GM23338 (cell line): Measurements from ENCODE around the gene DNAJC4. TPM values are rescaled to one million over a fixed set of nuclear protein-coding genes. Genes with fewer than 3 reads are reported as not detected.

Experiments
- ATAC-seq: fragments of 200-7000 bp; cut with Tn5 transposase; 3 replicates; pipeline ENCODE4 v1.9.1; 2020
- DNase-seq: peaks from one replicate; pipeline ENCODE4 v3.0.0-alpha.2; 2015; ENCODE audit warnings: low spot score
- H2AFZ ChIP-seq: fragments of 200-600 bp; sonication (generic); 2 replicates; pipeline ENCODE4 v1.8.0; 2016; ENCODE audit warnings: antibody characterized with exemption, mild to moderate bottlenecking, moderate library complexity
- H3F3A ChIP-seq: fragments of 200-600 bp; sonication (generic); replicated peaks from 2 replicates; pipeline ENCODE4 v1.8.0; 2017; ENCODE audit warnings: antibody characterized with exemption, mixed run types, low read depth
- H3K27ac ChIP-seq: fragments of 200-600 bp; sonication (generic); 2 replicates; pipeline ENCODE4 v1.6.1; 2016; ENCODE audit warnings: low read depth
- H3K27me3 ChIP-seq: fragments of 200-600 bp; sonication (generic); 2 replicates; pipeline ENCODE4 v1.8.0; 2016; ENCODE audit warnings: mild to moderate bottlenecking, mixed run types, moderate library complexity; ENCODE audit not compliant: insufficient read depth
- H3K36me3 ChIP-seq: fragments of 200-600 bp; sonication (generic); 2 replicates; pipeline ENCODE4 v1.8.0; 2016; ENCODE audit warnings: mild to moderate bottlenecking; ENCODE audit not compliant: insufficient read depth
- H3K4me1 ChIP-seq: fragments of 200-600 bp; sonication (generic); 2 replicates; pipeline ENCODE4 v1.8.0; 2016; ENCODE audit warnings: mild to moderate bottlenecking, moderate library complexity; ENCODE audit not compliant: insufficient read depth
- H3K4me2 ChIP-seq: fragments of 200-600 bp; sonication (generic); 2 replicates; pipeline ENCODE4 v1.7.1; 2017; ENCODE audit warnings: mixed run types
- H3K4me3 ChIP-seq: fragments of 200-600 bp; sonication (generic); 2 replicates; pipeline ENCODE4 v1.6.1; 2016; ENCODE audit warnings: mixed run types
- H3K79me2 ChIP-seq: fragments of 200-600 bp; sonication (generic); replicated peaks from 2 replicates; pipeline ENCODE4 v1.8.0; 2017; ENCODE audit warnings: mild to moderate bottlenecking; ENCODE audit not compliant: insufficient read depth
- H3K9me2 ChIP-seq: fragments of 200-600 bp; sonication (generic); 2 replicates; pipeline ENCODE4 v1.8.0; 2017; ENCODE audit not compliant: insufficient read depth
- H4K20me1 ChIP-seq: fragments of 200-600 bp; sonication (generic); replicated peaks from 2 replicates; pipeline ENCODE4 v1.8.0; 2017; ENCODE audit warnings: mild to moderate bottlenecking; ENCODE audit not compliant: insufficient read depth
- H3K27ac Mint-ChIP-seq: 2 replicates; pipeline ENCODE4 v1.8.0; 2020; ENCODE audit warnings: inconsistent platforms, mild to moderate bottlenecking, moderate library complexity, mixed read lengths
- H3K27me3 Mint-ChIP-seq: 3 replicates; pipeline ENCODE4 v1.8.0; 2022; ENCODE audit warnings: low read depth, mild to moderate bottlenecking, moderate library complexity, mixed read lengths, inconsistent platforms; ENCODE audit not compliant: insufficient read depth, poor library complexity
- H3K36me3 Mint-ChIP-seq: 3 replicates; pipeline ENCODE4 v1.8.0; 2021; ENCODE audit warnings: low read depth, mild to moderate bottlenecking, inconsistent platforms, moderate library complexity, mixed read lengths
- H3K4me1 Mint-ChIP-seq: 3 replicates; pipeline ENCODE4 v1.8.0; 2020; ENCODE audit warnings: mild to moderate bottlenecking, inconsistent platforms, mixed read lengths
- H3K4me3 Mint-ChIP-seq: 3 replicates; pipeline ENCODE4 v1.8.0; 2021; ENCODE audit warnings: moderate library complexity, mild to moderate bottlenecking, inconsistent platforms, mixed read lengths
- H3K9me3 Mint-ChIP-seq: 3 replicates; pipeline ENCODE4 v1.8.0; 2020; ENCODE audit warnings: moderate library complexity, mild to moderate bottlenecking, inconsistent platforms, mixed read lengths
- ETS1 ChIP-seq: IDR thresholded peaks from 2 replicates; pipeline ENCODE4 v1.6.1; 2016; ENCODE audit warnings: antibody characterized with exemption
- EZH2 ChIP-seq: fragments of 200-600 bp; sonication (generic); IDR thresholded peaks from one replicate; pipeline ENCODE4 v1.8.0; 2017; ENCODE audit warnings: antibody characterized with exemption, mild to moderate bottlenecking, low read depth; ENCODE audit not compliant: unreplicated experiment
- EZH2phosphoT487 ChIP-seq: fragments of 200-600 bp; sonication (generic); IDR thresholded peaks from one replicate; pipeline ENCODE4 v1.8.1; 2018; ENCODE audit warnings: antibody characterized with exemption; ENCODE audit not compliant: unreplicated experiment
- JUNB ChIP-seq: IDR thresholded peaks from one replicate; pipeline ENCODE4 v1.6.1; 2016; ENCODE audit warnings: antibody characterized with exemption; ENCODE audit not compliant: unreplicated experiment
- NANOG ChIP-seq: IDR thresholded peaks from 2 replicates; pipeline ENCODE4 v1.6.1; 2016; ENCODE audit warnings: antibody characterized with exemption, borderline replicate concordance
- POLR2AphosphoS5 ChIP-seq: IDR thresholded peaks from 2 replicates; pipeline ENCODE4 v1.6.1; 2016; ENCODE audit warnings: antibody characterized with exemption, low read depth
- STAT1 ChIP-seq: IDR thresholded peaks from one replicate; pipeline ENCODE4 v1.6.1; 2016; ENCODE audit warnings: antibody characterized with exemption; ENCODE audit not compliant: unreplicated experiment
- ZNF331 ChIP-seq: fragments of 250-450 bp; sonication (Bioruptor Pico); IDR thresholded peaks from 2 replicates; pipeline ENCODE4 v1.5.0; 2020; ENCODE audit warnings: low read depth, mild to moderate bottlenecking, moderate library complexity
- polyA plus RNA-seq: library from polyadenylated mRNA; unstranded; fragments of >200 nt; fragmentation: Nextera tagmentation; extraction: Ambion mirVana; gene quantifications from 2 replicates; pipeline ENCODE4 v1.2.1, GENCODE V29; 2016
- total RNA-seq: library from RNA; depleted of rRNA; stranded (reverse); fragments of >200 nt; shearing (Covaris generic); gene quantifications from 2 replicates; pipeline ENCODE4 v1.2.3, GENCODE V29; 2014
- TF ChIP-seq, protein P1 (sequence below), 2 experiments: fragments of 200-600 bp in 1 of 2; sonication (generic) in 1 of 2; conservative IDR thresholded peaks; 2 replicates each; pipeline versions ENCODE4 v1.5.1 to v1.6.1; 2016 to 2017; ENCODE audit warnings: antibody characterized with exemption in 2 of 2, low read depth in 2 of 2, mild to moderate bottlenecking in 2 of 2, moderate library complexity in 1 of 2

DNAJC4 gene
- total and polyA plus RNA-seq, 2 experiments from 2014 or later: 10.5 to 34.4 TPM

DNA sequence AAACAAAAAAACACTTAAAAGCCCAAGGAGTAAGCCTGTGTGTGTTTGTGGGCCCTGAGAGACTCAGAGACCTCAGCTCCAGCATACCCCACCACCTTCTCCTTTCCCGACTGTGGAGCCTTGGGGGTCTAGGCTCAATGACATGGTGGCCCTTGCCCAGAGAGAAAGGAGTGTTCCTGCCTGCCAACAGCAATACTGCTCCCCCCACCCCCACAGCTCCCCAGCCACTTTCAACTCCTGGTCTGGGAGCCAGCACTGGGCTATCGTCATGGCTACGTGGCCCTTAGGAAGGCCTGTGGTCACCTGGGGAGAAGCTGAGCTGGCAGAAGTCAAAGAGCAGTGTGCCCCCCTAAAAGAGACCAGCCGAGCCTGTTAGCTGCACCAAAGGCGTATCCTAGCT lies 13.8 kb downstream of the DNAJC4 start (continued):
- TF ChIP-seq, protein P1, sequence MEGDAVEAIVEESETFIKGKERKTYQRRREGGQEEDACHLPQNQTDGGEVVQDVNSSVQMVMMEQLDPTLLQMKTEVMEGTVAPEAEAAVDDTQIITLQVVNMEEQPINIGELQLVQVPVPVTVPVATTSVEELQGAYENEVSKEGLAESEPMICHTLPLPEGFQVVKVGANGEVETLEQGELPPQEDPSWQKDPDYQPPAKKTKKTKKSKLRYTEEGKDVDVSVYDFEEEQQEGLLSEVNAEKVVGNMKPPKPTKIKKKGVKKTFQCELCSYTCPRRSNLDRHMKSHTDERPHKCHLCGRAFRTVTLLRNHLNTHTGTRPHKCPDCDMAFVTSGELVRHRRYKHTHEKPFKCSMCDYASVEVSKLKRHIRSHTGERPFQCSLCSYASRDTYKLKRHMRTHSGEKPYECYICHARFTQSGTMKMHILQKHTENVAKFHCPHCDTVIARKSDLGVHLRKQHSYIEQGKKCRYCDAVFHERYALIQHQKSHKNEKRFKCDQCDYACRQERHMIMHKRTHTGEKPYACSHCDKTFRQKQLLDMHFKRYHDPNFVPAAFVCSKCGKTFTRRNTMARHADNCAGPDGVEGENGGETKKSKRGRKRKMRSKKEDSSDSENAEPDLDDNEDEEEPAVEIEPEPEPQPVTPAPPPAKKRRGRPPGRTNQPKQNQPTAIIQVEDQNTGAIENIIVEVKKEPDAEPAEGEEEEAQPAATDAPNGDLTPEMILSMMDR (conservative IDR thresholded peaks at IDR 0.05; ENCODE audit: low read depth in 2 of 2): no peak
- TF ChIP-seq STAT1: no peak
- no peak for TF ChIP-seq EZH2phosphoT487
- no peak for TF ChIP-seq NANOG
- TF ChIP-seq ZNF331: no peak
- TF ChIP-seq POLR2AphosphoS5: no peak
- no peak for TF ChIP-seq JUNB

- H3K9me3 Mint-ChIP-seq: no peaks in the 10 kb centered on the region
- Histone ChIP-seq H4K20me1 (no peaks in the 10 kb centered on the region; the same call in 1 of the 2 replicates), H2AFZ (no peak overlapping the region), H3K4me1 (peaks cover 40% of the 10 kb centered on the region), H3K27me3 (no peaks in the 10 kb centered on the region), H3F3A (peaks cover 49% of the 10 kb centered on the region), H3K79me2 (peaks cover 26% of the 10 kb centered on the region), H3K9me2 (no peaks in the 10 kb centered on the region), H3K27ac (no peak overlapping the region), H3K4me3 (peak overlapping the region; percentile 99), H3K4me2 (peak overlapping the region; percentile 93), H3K36me3 (no peaks in the 10 kb centered on the region)
- peak overlapping the region; percentile 87 for H3K4me3 Mint-ChIP-seq
- H3K36me3 Mint-ChIP-seq: peaks cover 17% of the 10 kb centered on the region
- peaks cover 47% of the 10 kb centered on the region for H3K4me1 Mint-ChIP-seq
- H3K27me3 Mint-ChIP-seq: peaks cover 43% of the 10 kb centered on the region
- DNase-seq (no peak), ATAC-seq (no peak)
- H3K27ac Mint-ChIP-seq: no peak overlapping the region
- TF ChIP-seq EZH2 (no peak), STAT1 (no peak), NANOG (no peak), ZNF331 (no peak), ETS1 (no peak), POLR2AphosphoS5 (peak; percentile 42; the same call in 1 of the 2 replicates)
- TF ChIP-seq, protein P1 (conservative IDR thresholded peaks at IDR 0.05; ENCODE audit: low read depth in 2 of 2): no peak
Observed at GRCh38 chr11:64244966-64245365, 14.6 kb downstream of the DNAJC4 start.
